ENCODE measurements around the gene GAB2.

Gene GAB2

GRCh38 chr11:78346799-78347198 lies 70.8 kb downstream of the GAB2 start:
- no peaks in the 10 kb centered on the region for H3K4me1 ChIP-seq
- no peak overlapping the region for H3K4me2 ChIP-seq (ENCODE audit: low read length)
- no peak overlapping the region for H3K9ac ChIP-seq
- TF ChIP-seq CTCF (IDR thresholded peaks at IDR 0.05), result no peak
- H3K27ac ChIP-seq, result no peak overlapping the region
- no peaks in the 10 kb centered on the region for H3K36me3 ChIP-seq (ENCODE audit: control insufficient read depth, insufficient read depth, low read length)
- no peaks in the 10 kb centered on the region for H3K27me3 ChIP-seq (ENCODE audit: control insufficient read depth, insufficient read depth, low read length)
- peaks cover 2% of the 10 kb centered on the region for H3K79me2 ChIP-seq
- no peaks in the 10 kb centered on the region for H3K9me3 ChIP-seq (ENCODE audit: control insufficient read depth, low read length)
- H2AFZ ChIP-seq, result no peak overlapping the region
- H3K4me3 ChIP-seq (ENCODE audit: low read depth, low read length), result no peak overlapping the region

GRCh38 chr11:78345450-78345849 lies 72.2 kb downstream of the GAB2 start:
- Histone ChIP-seq H3K9ac (no peak overlapping the region), H3K4me2 (ENCODE audit: low read length) (no peak overlapping the region), H3K79me2 (peaks cover 5% of the 10 kb centered on the region), H3K36me3 (ENCODE audit: control insufficient read depth, insufficient read depth, low read length) (no peaks in the 10 kb centered on the region), H3K27me3 (ENCODE audit: control insufficient read depth, insufficient read depth, low read length) (no peaks in the 10 kb centered on the region), H3K4me3 (ENCODE audit: low read depth, low read length) (no peak overlapping the region), H3K27ac (no peak overlapping the region), H3K9me3 (ENCODE audit: control insufficient read depth, low read length) (no peaks in the 10 kb centered on the region), H3K4me1 (no peaks in the 10 kb centered on the region), H2AFZ (no peak overlapping the region)
- no peak for TF ChIP-seq CTCF (IDR thresholded peaks at IDR 0.05)

- Histone ChIP-seq H3K4me2 (ENCODE audit: low read length) (no peak overlapping the region), H3K27me3 (ENCODE audit: control insufficient read depth, insufficient read depth, low read length) (no peaks in the 10 kb centered on the region), H3K36me3 (ENCODE audit: control insufficient read depth, insufficient read depth, low read length) (no peaks in the 10 kb centered on the region), H2AFZ (no peak overlapping the region), H3K9ac (no peak overlapping the region), H3K4me3 (ENCODE audit: low read depth, low read length) (no peak overlapping the region), H3K79me2 (peaks cover 5% of the 10 kb centered on the region), H3K4me1 (peaks cover 4% of the 10 kb centered on the region), H3K27ac (no peak overlapping the region), H3K9me3 (ENCODE audit: control insufficient read depth, low read length) (no peaks in the 10 kb centered on the region)
- TF ChIP-seq CTCF (IDR thresholded peaks at IDR 0.05), result no peak
These were observed 72.9 kb downstream of the GAB2 start for GRCh38 chr11:78344676-78345075.

DNA sequence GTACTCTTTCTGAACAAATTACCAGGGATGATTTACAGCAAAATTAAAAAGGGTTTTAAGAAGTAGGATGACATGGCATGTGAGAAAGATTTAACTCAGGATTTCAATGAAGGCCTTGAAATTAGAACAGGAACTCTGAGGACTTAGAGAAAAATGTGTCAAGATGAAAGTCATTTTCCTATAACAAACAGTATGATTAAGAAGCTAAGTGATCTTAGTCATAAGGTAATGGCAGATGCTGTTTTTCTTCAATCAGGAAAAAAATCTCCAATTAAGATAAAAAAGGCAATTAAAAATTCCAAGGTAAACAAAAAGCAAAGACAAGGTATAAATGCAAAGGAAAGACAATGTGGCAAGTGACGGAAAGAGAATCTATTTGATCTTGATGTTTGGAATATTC lies 73.5 kb downstream of the GAB2 start:
- Histone ChIP-seq H3K4me2 (ENCODE audit: low read length) (no peak overlapping the region), H3K4me1 (peaks cover 4% of the 10 kb centered on the region), H3K27me3 (ENCODE audit: control insufficient read depth, insufficient read depth, low read length) (no peaks in the 10 kb centered on the region)

More for the DNA sequence above, 73.5 kb downstream of the GAB2 start:
- Histone ChIP-seq H3K4me3 (ENCODE audit: low read depth, low read length) (no peak overlapping the region), H3K36me3 (ENCODE audit: control insufficient read depth, insufficient read depth, low read length) (no peaks in the 10 kb centered on the region), H3K9ac (no peak overlapping the region), H3K79me2 (peaks cover 5% of the 10 kb centered on the region), H2AFZ (no peak overlapping the region), H3K9me3 (ENCODE audit: control insufficient read depth, low read length) (no peaks in the 10 kb centered on the region), H3K27ac (no peak overlapping the region)
- no peak for TF ChIP-seq CTCF (IDR thresholded peaks at IDR 0.05)
